ENCODE measurements around the gene SKA2.
"Not testable (repeated sequence)": the region's sequence is repeated elsewhere in the genome, so short reads cannot be mapped to it uniquely, and the experiment has no call there.

Gene SKA2

GRCh38 chr17:59093702-59094231 is 61.2 kb downstream of the SKA2 start:
- DNase-seq = no peak

- DNase-seq = no peak
Measured at GRCh38 chr17:59093145-59093701, 61.8 kb downstream of the SKA2 start.

GRCh38 chr17:59090593-59090992 is 64.4 kb downstream of the SKA2 start:
- not testable (repeated sequence) for DNase-seq

GRCh38 chr17:59084154-59084553 is 70.8 kb downstream of the SKA2 start:
- no peak for DNase-seq

GRCh38 chr17:59074494-59074893 is 80.5 kb downstream of the SKA2 start:
- no peak for DNase-seq

- DNase-seq = no peak
Measured at GRCh38 chr17:59073972-59074371, 81.0 kb downstream of the SKA2 start.

GRCh38 chr17:59069856-59070255 is 85.1 kb downstream of the SKA2 start:
- DNase-seq = no peak

- DNase-seq = no peak
Measured at GRCh38 chr17:59067756-59068155, 87.2 kb downstream of the SKA2 start.

- no peak for DNase-seq
Measured at GRCh38 chr17:59067340-59067739, 87.6 kb downstream of the SKA2 start.

GRCh38 chr17:59062509-59062908 is 92.5 kb downstream of the SKA2 start:
- no peak for DNase-seq
